Endothelial cell of umbilical vein (primary cell): ENCODE results near the gene CMTR2. TPM values are rescaled to one million over a fixed set of nuclear protein-coding genes. Genes with fewer than 3 reads are reported as not detected.

ENCODE experiments used
- BruUV-seq: library from RNA; stranded (reverse); fragments of 400-500 nt; replicated peaks from 2 replicates; lab custom pipeline; 2021; lab: Mats Ljungman, UMichigan
- CTCF ChIA-PET: fragments of 300-600, 350-600 bp; sonication (Branson Sonifier 250); formaldehyde crosslinking; loops from one replicate; lab custom pipeline; 2021; ENCODE audit warnings: antibody characterized with exemption, inconsistent platforms; lab: Charles Lee
- POLR2A ChIA-PET: fragments of 300-600, 350-600 bp; sonication (Branson Sonifier 250); formaldehyde crosslinking; loops from one replicate; lab custom pipeline; 2021; ENCODE audit warnings: antibody characterized with exemption, inconsistent platforms; lab: Charles Lee
- DNase-seq: peaks from one replicate; pipeline ENCODE4 v3.0.0-alpha.2; 2011; ENCODE audit warnings: low read depth, low spot score
- FAIRE-seq: peaks from 2 replicates; lab custom pipeline; 2011; peaks lifted over from hg19 to GRCh38; lab: Jason Lieb, UNC
- H2AFZ ChIP-seq: 2 replicates; pipeline ENCODE4 v1.6.0; 2012; ENCODE audit warnings: low read depth, low read length, control low read depth, inconsistent platforms
- H3K27ac ChIP-seq: 2 replicates; pipeline ENCODE4 v1.5.1; 2011; ENCODE audit warnings: low read depth, mild to moderate bottlenecking, control low read depth, low read length, moderate library complexity; ENCODE audit not compliant: insufficient read depth
- H3K27me3 ChIP-seq, 2 experiments: 2 replicates each; pipeline versions ENCODE4 v1.6.0 to v1.6.1; 2011; ENCODE audit warnings: low read length in 2 of 2, mixed read lengths in 1 of 2; ENCODE audit not compliant: control insufficient read depth in 2 of 2, insufficient read depth in 2 of 2
- H3K36me3 ChIP-seq, 2 experiments: 2 replicates in 1 of 2; 3 replicates in 1 of 2; pipeline ENCODE4 v1.5.1; 2011; ENCODE audit warnings: low read length in 2 of 2, mild to moderate bottlenecking in 1 of 2, moderate library complexity in 1 of 2; ENCODE audit not compliant: control insufficient read depth in 2 of 2, insufficient read depth in 2 of 2; ENCODE audit errors: extremely low read depth in 1 of 2
- H3K4me1 ChIP-seq: 3 replicates; pipeline ENCODE4 v1.5.1; 2011; ENCODE audit warnings: mild to moderate bottlenecking, low read length; ENCODE audit not compliant: control insufficient read depth, insufficient read depth; ENCODE audit errors: extremely low read depth
- H3K4me2 ChIP-seq: 2 replicates; pipeline ENCODE4 v1.6.1; 2011; ENCODE audit warnings: low read length, control low read depth, mixed read lengths; ENCODE audit not compliant: insufficient read depth
- H3K4me3 ChIP-seq, 3 experiments: fragments of 200-600 bp in 1 of 3; sonication (generic), shearing (Covaris generic) in 1 of 3; replicated peaks in 1 of 3; 2 replicates each; pipeline ENCODE4 v1.5.1; 2011 to 2016; ENCODE audit warnings: control low read depth in 3 of 3, low read length in 3 of 3, mild to moderate bottlenecking in 2 of 3, inconsistent platforms in 1 of 3, low read depth in 1 of 3, moderate library complexity in 1 of 3; ENCODE audit not compliant: insufficient read depth in 1 of 3
- H3K79me2 ChIP-seq: 2 replicates; pipeline ENCODE4 v1.6.0; 2012; ENCODE audit warnings: low read length, inconsistent platforms; ENCODE audit not compliant: control insufficient read depth, insufficient read depth
- H3K9ac ChIP-seq: replicated peaks from 2 replicates; pipeline ENCODE3; 2011; ENCODE audit warnings: low read length, control low read depth; ENCODE audit not compliant: insufficient read depth; ENCODE audit errors: extremely low read depth
- H3K9me1 ChIP-seq: replicated peaks from 3 replicates; pipeline ENCODE4 v1.6.0; 2011; ENCODE audit warnings: mild to moderate bottlenecking, low read length; ENCODE audit not compliant: control insufficient read depth, insufficient read depth; ENCODE audit errors: extremely low read depth
- H3K9me3 ChIP-seq: replicated peaks from 2 replicates; pipeline ENCODE4 v1.5.1; 2012; ENCODE audit warnings: low read length, inconsistent platforms; ENCODE audit not compliant: control insufficient read depth, insufficient read depth
- H4K20me1 ChIP-seq: replicated peaks from 2 replicates; pipeline ENCODE3; 2011; ENCODE audit warnings: mild to moderate bottlenecking, low read length; ENCODE audit not compliant: control insufficient read depth, insufficient read depth; ENCODE audit errors: extremely low read depth
- CTCF ChIP-seq, 2 donors: IDR thresholded peaks; 1 replicate in 1 of 2; 2 replicates in 1 of 2; pipeline ENCODE4 v1.5.1; 2011; ENCODE audit warnings: low read length in 2 of 2, mild to moderate bottlenecking in 2 of 2, moderate library complexity in 2 of 2, control low read depth in 1 of 2, inconsistent platforms in 1 of 2, low read depth in 1 of 2; ENCODE audit not compliant: insufficient read depth in 1 of 2; ENCODE audit errors: extremely low read depth in 1 of 2
- EZH2 ChIP-seq: IDR thresholded peaks from 2 replicates; pipeline ENCODE4 v1.6.1; 2012; ENCODE audit warnings: borderline replicate concordance, low read depth, mild to moderate bottlenecking, moderate library complexity, low read length, inconsistent platforms; ENCODE audit not compliant: severe bottlenecking
- FOS ChIP-seq: IDR thresholded peaks from 2 replicates; pipeline ENCODE4 v1.6.1; 2011; ENCODE audit warnings: mild to moderate bottlenecking, low read length, moderate library complexity, borderline replicate concordance; ENCODE audit not compliant: insufficient read depth
- GATA2 ChIP-seq: IDR thresholded peaks from 2 replicates; pipeline ENCODE4 v1.7.0; 2011; ENCODE audit warnings: low read depth, mild to moderate bottlenecking, moderate library complexity, mixed read lengths, low read length; ENCODE audit not compliant: insufficient read length, insufficient read depth
- JUN ChIP-seq: IDR thresholded peaks from 2 replicates; pipeline ENCODE4 v1.6.1; 2011; ENCODE audit warnings: borderline replicate concordance, low read depth; ENCODE audit not compliant: insufficient read length, insufficient read depth
- MAX ChIP-seq: IDR thresholded peaks from 2 replicates; pipeline ENCODE4 v1.6.1; 2011; ENCODE audit not compliant: insufficient read depth, insufficient read length
- MYC ChIP-seq: IDR thresholded peaks from one replicate; pipeline ENCODE4 v1.6.1; 2011; ENCODE audit warnings: mild to moderate bottlenecking, low read depth, low read length
- POLR2A ChIP-seq: IDR thresholded peaks from 2 replicates; pipeline ENCODE4 v1.6.1; 2012; ENCODE audit warnings: low read depth, mild to moderate bottlenecking, control low read depth, low read length
- POLR2AphosphoS5 ChIP-seq: IDR thresholded peaks from 2 replicates; pipeline ENCODE4 v1.6.1; 2012; ENCODE audit warnings: low read depth, mild to moderate bottlenecking, control low read depth, low read length, moderate library complexity; ENCODE audit not compliant: insufficient read depth
- dilution Hi-C: fragments of 300-500 bp; cut with MboI; formaldehyde crosslinking; loops from one replicate; pipeline ENCODE4 v1.15.0; 2019; ENCODE audit warnings: low sequenced_read_pairs; ENCODE audit not compliant: extremely low pct_ligation_motif_present
- intact Hi-C: fragments of 100-400 bp; cut with micrococcal nuclease; formaldehyde crosslinking; loops from one replicate; pipeline ENCODE4 v1.10.0; 2022
- polyA plus RNA-seq, 4 experiments: library from polyadenylated mRNA; depleted of rRNA in 3 of 4; stranded (reverse) in 3 of 4; unstranded in 1 of 4; fragments of >200 nt; gene quantifications; 2 replicates each; pipeline versions ENCODE4 v1.2.1 to v1.2.3, GENCODE V29; 2011 to 2012; ENCODE audit warnings: missing spikeins in 1 of 4
- total RNA-seq: library from RNA; stranded (reverse); gene quantifications from 2 replicates; pipeline ENCODE4 v1.2.3, GENCODE V29; 2021

CMTR2 gene
- total and polyA plus RNA-seq, 2 donors (not counting 3 experiments of a cell fraction or from before 2014, with no cell fraction given) = 11.6 to 18.8 TPM

- H3K9ac ChIP-seq = no peak overlapping the region
- DNase-seq (peak; percentile 22), FAIRE-seq (no peak)
- CTCF ChIA-PET = interaction anchor here (0.7 kb wide), 1 partner anchor 49 kb away, joined by 3 read pairs; no protein-coding TSS in a partner anchor
- TF ChIP-seq CTCF (IDR thresholded peaks at IDR 0.05; ENCODE audit: extremely low read depth in 1 of 2, insufficient read depth in 1 of 2, low read depth in 1 of 2, low read length in 2 of 2) = no peak
- no peak for TF ChIP-seq POLR2AphosphoS5
- TF ChIP-seq MYC = no peak
- TF ChIP-seq EZH2 = no peak
- no peak for TF ChIP-seq FOS
- no peak for TF ChIP-seq MAX
- TF ChIP-seq JUN = no peak
- TF ChIP-seq GATA2 = no peak
- TF ChIP-seq POLR2A = no peak
- dilution Hi-C loops = no loop called here
- H3K4me1 ChIP-seq = no peaks in the 10 kb centered on the region
- H3K36me3 ChIP-seq = no peaks in the 10 kb centered on the region
- H3K27ac ChIP-seq = no peak overlapping the region
- H3K9me3 ChIP-seq = no peaks in the 10 kb centered on the region
- no TSS peak for BruUV-seq
- H3K4me2 ChIP-seq = no peak overlapping the region
- H3K27me3 ChIP-seq = peaks cover 1 to 6% of the 10 kb centered on the region in 2 experiments
- no peaks in the 10 kb centered on the region for H3K9me1 ChIP-seq
- H3K79me2 ChIP-seq = no peaks in the 10 kb centered on the region
- no peak overlapping the region for H2AFZ ChIP-seq
- POLR2A ChIA-PET = no interaction called here
- H4K20me1 ChIP-seq = no peaks in the 10 kb centered on the region
- intact Hi-C loops = loop anchor here (2.0 kb wide), 1 partner anchor 20 kb away; no protein-coding TSS in a partner anchor
- H3K4me3 ChIP-seq = no peak overlapping the region
Measured at GRCh38 chr16:71262391-71262790, 26.8 kb downstream of the CMTR2 start.
